GM21723 (cell line): ENCODE data around the gene HEATR3.
"Not testable (repeated sequence)": the region's sequence is repeated elsewhere in the genome, so short reads cannot be mapped to it uniquely, and the experiment has no call there.

ENCODE experiments used
- ATAC-seq: cut with Tn5 transposase; IDR thresholded peaks from one replicate; pipeline ENCODE4 v1.9.1; 2021; ENCODE audit warnings: mild to moderate bottlenecking, moderate library complexity; ENCODE audit not compliant: unreplicated experiment

Gene HEATR3

GRCh38 chr16:50096791-50097190 lies 31.0 kb downstream of the HEATR3 start:
- ATAC-seq = no peak

DNA sequence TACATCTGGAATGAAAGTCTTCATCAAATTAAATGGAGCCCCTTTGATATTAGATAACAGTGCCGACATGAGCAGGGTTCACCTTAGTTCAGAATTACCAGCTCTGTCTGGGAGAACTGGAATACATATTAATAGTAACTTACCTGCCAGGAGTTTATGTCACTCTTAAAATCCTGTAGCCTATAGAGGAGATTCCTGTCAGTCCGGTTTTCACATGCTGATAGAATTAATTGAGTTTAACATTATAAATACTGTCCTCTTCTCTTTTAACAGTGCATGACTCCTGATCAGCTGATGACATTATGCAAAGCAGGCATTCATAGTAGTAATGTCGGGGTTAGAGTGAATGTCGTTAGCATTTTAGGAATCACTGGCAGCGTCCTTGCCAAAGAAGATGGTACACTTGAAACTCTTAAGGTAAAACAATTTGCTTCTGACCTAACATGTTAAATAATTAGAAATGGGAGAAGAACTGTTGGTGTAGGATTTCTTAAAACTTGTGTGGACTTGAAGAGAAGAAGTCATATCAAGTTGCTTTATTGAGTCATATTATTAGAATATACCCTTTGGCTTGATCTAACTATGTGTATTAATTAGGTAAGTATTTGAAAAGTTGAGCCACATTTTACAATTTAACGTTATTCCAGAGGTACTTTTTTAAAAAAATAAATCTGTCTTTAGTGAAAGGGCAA lies 34.3 kb downstream of the HEATR3 start:
- no peak for ATAC-seq

DNA sequence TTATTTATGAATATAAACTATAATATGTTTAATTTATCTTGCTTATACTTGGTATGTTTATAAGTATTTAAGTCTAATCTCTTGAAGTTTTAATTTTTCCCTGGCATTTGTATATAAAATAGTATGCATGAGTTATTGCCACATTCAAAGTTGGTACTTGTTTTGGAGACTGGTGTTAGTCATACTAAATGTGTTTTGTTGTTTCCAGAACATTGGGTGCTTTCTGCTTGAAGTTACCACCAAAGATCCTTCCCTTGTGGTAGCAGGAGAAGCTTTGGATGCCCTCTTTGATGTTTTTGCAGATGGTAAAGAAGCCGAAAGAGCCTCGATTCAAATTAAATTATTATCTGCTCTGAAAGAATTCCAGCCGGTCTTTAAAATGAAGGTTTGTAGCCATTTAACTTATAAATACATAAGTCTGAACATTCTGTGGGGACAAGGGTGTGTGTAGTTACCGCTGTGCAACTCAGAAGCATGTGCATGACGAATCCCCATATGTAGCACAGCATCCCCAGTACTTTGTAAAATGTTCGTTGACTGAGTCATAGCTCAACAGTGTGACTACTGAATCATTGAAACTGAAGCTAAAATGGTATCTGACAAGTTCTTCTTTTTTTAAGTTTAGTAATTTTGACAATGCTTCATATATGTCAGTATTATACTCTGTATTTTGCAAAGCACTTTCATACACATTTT lies 36.4 kb downstream of the HEATR3 start:
- peak; percentile 83 for ATAC-seq

GRCh38 chr16:50103764-50104163 lies 38.0 kb downstream of the HEATR3 start:
- ATAC-seq = no peak

DNA sequence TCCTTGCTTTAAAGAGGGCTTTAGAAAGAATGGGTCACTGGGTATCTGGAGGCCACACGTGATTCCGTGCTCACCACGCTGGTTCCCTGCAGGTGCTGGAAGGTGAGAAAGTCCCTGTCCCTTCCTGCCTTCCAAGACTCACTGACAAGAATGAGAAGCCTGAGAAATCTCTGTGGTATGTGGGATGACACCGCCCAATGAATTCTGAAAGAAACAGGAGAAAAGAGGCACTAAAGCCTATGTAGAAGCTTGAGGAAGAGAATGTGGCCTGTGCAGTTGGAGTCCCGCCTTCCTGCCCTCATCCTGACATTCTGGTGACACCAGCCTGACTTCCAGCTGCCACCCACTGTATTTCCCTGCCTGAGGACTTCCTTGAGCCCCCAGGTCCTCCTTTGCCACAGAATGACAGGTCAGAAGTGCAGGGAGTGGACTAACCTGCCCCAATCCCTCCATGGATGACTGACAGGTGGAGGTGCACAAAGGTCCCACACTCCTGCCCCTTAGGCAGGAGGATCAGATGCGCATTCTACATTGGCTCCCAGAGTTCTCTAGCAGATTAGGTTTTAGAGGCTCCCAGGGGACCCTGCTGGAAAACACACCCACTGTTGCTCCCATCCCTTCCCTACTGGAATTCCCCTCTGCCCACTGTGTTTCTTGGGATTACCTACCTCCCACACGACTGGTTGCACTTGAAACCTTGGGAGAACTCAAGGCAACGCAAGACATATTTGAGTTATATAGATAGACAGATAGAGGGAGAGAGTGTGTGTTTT lies 48.8 kb downstream of the HEATR3 start:
- ATAC-seq = no peak

- no peak for ATAC-seq
Measured at GRCh38 chr16:50120711-50121110, 54.9 kb downstream of the HEATR3 start.

- ATAC-seq = peak; percentile 59
Measured at GRCh38 chr16:50121278-50121677, 55.5 kb downstream of the HEATR3 start.

DNA sequence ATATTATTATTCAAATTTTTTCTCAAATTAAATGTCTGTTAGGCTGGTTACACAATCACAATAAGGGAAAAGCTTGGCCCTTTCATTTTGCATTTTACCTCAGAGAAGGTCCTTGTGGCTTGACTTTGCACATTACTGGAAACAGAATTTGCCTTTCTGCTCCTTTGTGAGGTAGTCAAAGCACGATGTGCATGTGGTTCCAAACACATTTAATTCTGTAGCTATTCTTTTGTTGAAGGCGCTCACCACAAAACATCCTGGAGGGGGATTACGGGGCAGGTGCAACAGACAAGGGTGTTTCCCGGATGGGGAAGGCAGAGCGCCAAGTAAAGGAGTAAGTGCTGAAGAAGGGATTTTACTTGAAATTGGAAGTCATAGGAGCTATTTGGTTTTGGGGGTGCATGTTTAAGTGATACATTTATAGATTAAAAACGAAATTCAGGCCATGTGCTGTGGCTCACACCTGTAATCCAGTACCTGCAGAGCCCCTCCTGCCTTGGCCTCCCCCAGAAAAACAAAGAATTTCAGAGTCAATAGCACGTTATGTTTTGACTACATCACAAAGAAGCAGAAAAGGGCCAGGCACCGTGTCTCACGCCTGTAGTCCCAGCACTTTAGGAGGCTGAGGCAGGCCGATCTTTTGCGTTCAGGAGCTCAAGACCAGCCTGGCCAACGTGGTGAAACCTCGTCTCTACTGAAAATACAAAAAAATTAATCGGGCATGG lies 56.1 kb downstream of the HEATR3 start:
- ATAC-seq = peak; percentile 68

DNA sequence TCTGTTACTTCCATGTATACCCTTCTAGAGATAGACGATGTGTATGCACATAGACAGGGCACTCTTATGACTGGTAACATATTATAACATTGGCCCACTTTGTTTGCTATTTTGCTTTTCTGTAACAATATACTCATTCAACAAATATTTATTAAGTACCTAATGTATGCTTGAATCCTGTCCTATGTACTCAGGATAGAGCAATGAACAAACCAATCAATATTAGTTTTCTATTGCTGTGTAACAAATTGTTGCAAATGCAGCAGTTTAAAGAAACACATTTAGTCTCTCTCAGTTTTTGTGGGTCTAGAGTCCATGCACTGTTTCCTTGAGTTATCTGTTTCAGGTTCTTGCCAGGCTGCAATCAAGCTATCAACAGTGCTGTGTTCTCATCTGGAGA lies 57.6 kb downstream of the HEATR3 start:
- no peak for ATAC-seq

GRCh38 chr16:50124769-50125168 lies 59.0 kb downstream of the HEATR3 start:
- ATAC-seq = no peak

DNA sequence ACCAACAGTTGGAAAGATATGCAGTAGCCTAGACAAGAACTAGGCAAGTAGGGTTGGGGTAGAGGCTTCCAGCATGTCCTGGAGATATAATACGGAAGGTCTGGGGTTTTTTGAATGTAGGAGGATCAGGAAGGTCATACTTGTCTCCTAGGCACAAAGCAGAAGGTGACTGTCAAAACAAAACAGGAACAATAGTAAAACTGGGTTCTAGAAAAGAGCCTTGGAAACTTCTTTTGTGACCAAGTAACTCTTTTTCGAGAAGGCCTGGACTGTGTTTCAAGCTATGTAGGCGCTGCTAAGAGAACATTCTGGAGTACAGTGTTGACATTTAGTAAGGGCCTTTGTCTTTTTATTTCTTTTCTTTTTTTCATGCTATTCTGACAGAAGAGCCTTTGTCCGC lies 60.4 kb downstream of the HEATR3 start:
- ATAC-seq = no peak

GRCh38 chr16:50132571-50132970 lies 66.8 kb downstream of the HEATR3 start:
- ATAC-seq = not testable (repeated sequence)

- ATAC-seq = no peak
Measured at GRCh38 chr16:50133214-50133613, 67.4 kb downstream of the HEATR3 start.

- ATAC-seq = no peak
Measured at GRCh38 chr16:50136399-50136798, 70.6 kb downstream of the HEATR3 start.

DNA sequence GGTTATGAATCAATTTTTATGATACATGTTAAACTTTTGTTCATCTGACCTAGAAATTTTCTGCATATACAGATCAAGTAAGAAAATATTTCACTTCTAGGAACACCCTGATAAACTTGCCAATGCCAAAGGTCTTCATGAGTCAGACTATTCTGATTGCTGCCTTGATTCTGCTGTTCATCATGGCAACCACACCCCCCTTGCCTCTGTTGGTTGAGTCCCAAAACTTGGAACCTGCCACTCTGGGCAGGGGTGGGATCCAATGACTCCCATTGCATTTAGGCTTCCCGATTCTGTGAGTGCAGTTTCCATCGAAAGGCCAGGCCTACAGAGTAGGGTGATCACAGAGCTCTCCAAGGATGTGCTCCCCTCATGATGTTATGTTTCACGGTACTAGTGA lies 71.5 kb downstream of the HEATR3 start:
- ATAC-seq = no peak

DNA sequence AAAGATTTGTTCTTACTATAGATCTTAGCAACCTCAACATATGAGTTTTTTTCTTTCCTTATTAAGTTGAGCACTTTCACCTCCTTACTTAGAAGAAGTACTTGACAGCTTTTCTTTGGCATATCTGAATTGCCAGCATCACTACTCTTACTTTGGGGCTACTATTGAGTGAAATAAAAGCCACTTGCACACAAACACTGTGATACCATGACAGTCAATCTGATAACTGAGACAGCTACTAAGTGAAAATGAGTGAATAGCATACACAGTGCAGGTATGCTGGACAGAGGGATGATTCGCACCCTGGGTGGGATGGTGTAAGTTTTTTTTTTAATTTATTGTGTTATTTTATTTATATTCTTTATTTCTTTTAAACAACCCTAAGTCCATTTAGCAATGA lies 73.8 kb downstream of the HEATR3 start:
- ATAC-seq = no peak

DNA sequence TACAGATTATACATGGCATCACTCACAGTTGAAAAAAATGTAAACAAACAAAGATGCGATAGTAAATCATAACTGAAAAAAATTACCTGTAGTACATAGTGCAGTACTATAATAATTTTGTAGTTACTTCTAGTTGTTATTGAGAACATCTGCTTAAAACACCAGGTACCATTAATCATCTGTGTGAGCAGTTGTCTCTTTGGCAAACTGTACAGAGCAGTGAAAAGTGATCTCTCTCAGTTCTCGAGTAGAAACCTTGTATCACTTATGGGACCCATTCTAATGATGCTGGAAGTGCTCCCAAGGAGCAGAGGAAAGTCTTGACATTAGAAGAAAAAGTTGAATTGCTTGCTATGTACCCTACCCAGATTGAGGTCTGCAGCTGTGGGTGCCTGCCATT lies 78.4 kb downstream of the HEATR3 start:
- no peak for ATAC-seq

GRCh38 chr16:50146479-50147435 lies 81.0 kb downstream of the HEATR3 start:
- no peak for ATAC-seq

DNA sequence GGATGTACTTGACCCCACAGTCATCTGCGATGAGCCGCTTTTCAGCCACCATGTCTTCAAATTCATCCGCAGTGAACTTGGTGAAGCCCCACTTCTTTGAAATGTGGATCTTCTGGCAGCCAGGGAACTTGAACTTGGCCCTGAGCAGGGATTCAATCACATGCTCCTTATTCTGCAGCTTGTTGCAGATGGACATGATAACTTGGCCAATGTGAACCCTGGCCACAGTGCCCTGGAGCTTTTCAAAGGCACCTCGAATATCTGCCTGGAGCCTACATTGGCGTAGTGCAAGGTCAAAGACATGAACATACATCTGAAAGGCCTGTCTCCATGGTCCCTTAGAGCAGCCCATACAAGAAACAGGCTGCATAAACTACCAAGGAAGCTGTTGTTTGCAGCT lies 85.6 kb downstream of the HEATR3 start:
- ATAC-seq = no peak

DNA sequence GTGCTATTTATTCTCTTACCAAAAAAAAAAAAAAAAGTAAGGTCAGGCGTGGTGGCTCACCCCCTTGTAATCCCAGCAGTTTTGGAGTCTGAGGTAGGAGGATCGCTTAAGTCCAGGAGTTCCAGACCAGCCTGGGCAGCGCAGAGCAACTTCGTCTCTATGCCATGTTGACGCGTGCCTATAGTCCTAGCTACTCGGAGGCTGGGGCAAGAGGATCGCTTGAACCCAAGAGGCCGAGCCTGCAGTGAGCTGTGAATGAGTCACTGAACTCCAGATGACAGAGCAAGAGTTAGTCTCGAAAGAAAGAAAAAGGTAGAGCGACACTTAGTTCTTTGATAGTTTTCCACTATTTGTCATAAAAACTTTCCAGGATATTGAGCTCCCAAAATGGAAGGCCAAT lies 86.0 kb downstream of the HEATR3 start:
- no peak for ATAC-seq
